Testis (tissue), 2 donors: ENCODE measurements around the gene ATG2A.

Experiments
- POLR2A ChIP-seq: fragments of 450-650 bp; IDR thresholded peaks from one replicate; pipeline ENCODE4 v1.6.1; 2017; ENCODE audit warnings: antibody characterized with exemption, mild to moderate bottlenecking, moderate library complexity
- TF ChIP-seq, protein P1 (sequence below), 3 experiments: fragments of 450-650 bp in 2 of 3; fragments of 200-600 bp in 1 of 3; sonication (generic) in 1 of 3; IDR thresholded peaks; one replicate each; pipeline ENCODE4 v1.5.1; 2016 to 2019; ENCODE audit warnings: antibody characterized with exemption in 3 of 3, mild to moderate bottlenecking in 2 of 3, moderate library complexity in 1 of 3

DNA sequence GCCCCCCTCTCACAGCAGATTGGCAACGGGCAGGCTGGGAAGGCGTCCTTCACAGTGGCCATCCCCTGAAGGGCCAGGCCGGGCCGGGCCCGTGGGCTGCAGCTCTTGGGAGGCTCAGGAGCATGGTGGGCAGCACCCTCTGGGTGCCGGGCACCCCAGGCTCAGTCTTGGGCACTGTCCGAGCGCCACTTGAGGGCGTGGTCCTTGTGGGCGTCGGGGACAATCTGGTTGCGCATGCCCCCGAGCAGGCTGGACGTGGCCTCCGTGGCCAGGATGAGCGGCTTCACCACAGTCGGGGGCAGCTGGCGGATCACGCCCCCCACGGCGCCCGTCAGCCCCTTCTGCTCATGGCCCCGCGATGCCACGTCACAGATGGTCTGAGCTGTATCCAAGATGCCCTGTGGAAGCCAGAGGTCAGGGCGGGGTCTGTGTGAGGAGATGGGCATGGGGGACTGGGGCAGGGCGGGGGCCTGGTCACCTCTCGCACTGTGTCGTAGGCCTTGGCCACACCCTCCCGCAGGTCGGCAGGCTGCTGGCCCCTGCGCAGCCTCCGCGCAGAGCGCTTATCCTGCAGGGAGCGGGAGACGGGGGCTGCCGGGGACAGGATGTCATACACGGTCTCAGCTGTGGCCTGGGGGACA, 22.1 kb downstream of the ATG2A start:
- TF ChIP-seq, protein P1, sequence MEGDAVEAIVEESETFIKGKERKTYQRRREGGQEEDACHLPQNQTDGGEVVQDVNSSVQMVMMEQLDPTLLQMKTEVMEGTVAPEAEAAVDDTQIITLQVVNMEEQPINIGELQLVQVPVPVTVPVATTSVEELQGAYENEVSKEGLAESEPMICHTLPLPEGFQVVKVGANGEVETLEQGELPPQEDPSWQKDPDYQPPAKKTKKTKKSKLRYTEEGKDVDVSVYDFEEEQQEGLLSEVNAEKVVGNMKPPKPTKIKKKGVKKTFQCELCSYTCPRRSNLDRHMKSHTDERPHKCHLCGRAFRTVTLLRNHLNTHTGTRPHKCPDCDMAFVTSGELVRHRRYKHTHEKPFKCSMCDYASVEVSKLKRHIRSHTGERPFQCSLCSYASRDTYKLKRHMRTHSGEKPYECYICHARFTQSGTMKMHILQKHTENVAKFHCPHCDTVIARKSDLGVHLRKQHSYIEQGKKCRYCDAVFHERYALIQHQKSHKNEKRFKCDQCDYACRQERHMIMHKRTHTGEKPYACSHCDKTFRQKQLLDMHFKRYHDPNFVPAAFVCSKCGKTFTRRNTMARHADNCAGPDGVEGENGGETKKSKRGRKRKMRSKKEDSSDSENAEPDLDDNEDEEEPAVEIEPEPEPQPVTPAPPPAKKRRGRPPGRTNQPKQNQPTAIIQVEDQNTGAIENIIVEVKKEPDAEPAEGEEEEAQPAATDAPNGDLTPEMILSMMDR (IDR thresholded peaks at IDR 0.05): no peak
- TF ChIP-seq POLR2A: no peak
